ENCODE data around the gene MRM2. TPM values are rescaled to one million over a fixed set of nuclear protein-coding genes. Genes with fewer than 3 reads are reported as not detected.

MRM2 gene
- total RNA-seq, 1 donor from 2014 or later, result 48.6 TPM

DNA sequence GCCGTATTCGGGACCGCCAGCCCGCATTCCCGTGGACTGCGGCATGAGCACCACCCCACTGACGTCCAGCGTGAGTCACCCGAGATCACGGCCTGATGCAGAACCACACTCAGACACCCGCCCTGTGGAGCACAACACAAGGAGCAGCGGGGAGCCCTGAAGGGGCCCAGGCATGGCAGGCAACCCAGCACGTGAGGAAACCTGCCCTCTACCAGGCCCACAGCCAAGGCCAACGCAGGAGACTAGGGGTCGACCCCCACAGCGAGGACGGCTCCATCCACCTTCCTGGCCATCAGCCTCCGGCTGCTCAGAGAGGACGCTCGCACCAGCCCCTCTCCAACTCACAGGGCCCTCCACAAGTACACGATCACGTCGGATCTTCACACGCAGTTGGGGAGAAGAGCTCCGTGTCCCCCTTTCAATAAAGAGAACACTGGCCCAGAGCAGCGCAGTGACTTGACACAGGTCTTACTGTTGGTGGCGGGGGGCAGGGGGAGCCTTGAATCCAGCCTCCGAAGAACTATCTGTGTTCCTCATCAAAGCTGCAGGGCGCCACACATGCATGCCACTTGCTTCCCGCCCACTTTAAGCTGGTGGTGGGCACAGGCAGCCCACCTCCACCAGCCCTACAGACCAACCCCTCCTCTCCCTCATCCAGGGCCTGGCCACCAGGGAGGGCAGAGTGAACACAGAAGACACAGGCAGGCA is 31.3 kb downstream of the MRM2 start:
- intact Hi-C loops (cut with micrococcal nuclease), result no loop called here
- H3K4me3 Mint-ChIP-seq, result no peak overlapping the region
- DNase-seq (ENCODE audit: low spot score), result no peak
- peaks cover 20% of the 10 kb centered on the region for H3K36me3 Mint-ChIP-seq (ENCODE audit: low read depth)
- H3K4me1 Mint-ChIP-seq (ENCODE audit: low read depth), result no peaks in the 10 kb centered on the region
- H3K27me3 Mint-ChIP-seq (ENCODE audit: insufficient read depth), result no peaks in the 10 kb centered on the region
- H3K27ac Mint-ChIP-seq, result no peak overlapping the region
- no peaks in the 10 kb centered on the region for H3K9me3 Mint-ChIP-seq

DNA sequence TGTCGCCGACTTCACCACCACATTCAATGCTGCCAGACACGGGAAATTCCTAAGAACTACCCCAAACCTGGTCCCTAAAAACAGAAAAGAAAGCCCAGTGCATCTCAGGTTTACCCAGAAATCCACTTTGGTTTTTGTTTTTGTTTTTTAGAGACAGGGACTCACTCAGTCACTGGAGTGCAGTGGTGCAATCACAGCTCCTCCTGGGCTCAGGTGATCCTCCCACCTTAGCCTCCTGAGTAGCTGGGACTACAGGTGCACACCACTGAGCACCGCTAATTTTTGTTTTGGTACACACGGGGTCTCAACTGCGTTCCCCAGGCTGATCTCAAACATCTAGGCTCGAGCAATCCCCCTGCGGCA is 32.1 kb downstream of the MRM2 start:
- intact Hi-C loops (cut with micrococcal nuclease), result loop anchor here (1.0 kb wide), 1 partner anchor 631 kb away; no protein-coding TSS in a partner anchor
- no peak overlapping the region for H3K27ac Mint-ChIP-seq

DNA sequence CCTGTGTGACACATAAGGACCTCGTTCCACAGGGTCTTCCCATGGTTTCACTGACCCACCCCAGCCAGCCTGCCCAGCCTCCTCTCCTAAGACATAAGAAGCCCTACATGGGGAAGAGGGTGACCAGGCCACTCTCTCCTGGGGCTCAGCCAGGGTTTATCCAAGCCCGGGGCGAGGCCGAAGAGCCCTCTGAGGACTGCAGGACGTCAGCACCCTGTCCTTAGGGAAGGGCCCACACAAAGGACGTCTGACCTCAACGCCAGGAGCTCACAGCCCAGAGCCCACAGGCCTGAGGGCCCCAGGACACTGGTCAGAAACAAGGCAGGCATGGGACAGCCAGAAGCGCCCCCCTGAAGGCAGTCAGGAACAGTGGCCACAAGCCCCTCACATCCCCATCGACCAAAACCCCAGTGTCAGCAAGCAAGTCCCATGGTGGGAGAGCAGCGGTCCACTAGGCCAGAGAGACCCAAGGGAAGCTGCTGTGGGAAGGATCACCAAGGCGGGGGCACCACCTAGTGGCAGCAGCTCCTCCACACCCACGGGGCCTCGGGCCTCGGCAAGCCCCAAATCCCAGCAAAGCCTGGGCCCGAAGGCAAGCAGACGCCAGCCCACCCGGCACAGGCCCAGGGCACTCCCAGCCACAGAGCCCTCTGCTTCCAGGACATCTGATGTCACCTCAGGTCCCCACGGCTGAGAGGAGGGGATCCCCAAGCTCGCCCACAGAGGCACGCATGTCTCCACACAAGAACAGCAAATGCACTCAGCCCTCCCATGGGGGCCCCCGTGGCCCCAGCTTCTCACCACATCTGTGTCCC is 32.7 kb downstream of the MRM2 start:
- H3K36me3 Mint-ChIP-seq (ENCODE audit: low read depth), result peaks cover 14% of the 10 kb centered on the region
- H3K9me3 Mint-ChIP-seq, result no peaks in the 10 kb centered on the region
- no peak overlapping the region for H3K27ac Mint-ChIP-seq
- intact Hi-C loops (cut with micrococcal nuclease), result loop anchor here (1.0 kb wide), 1 partner anchor 630 kb away; no protein-coding TSS in a partner anchor
- peak; percentile 26 for DNase-seq (ENCODE audit: low spot score)
- H3K4me1 Mint-ChIP-seq (ENCODE audit: low read depth), result no peaks in the 10 kb centered on the region
- no peaks in the 10 kb centered on the region for H3K27me3 Mint-ChIP-seq (ENCODE audit: insufficient read depth)
- H3K4me3 Mint-ChIP-seq, result no peak overlapping the region

More for the DNA sequence above, 32.1 kb downstream of the MRM2 start:
- H3K27me3 Mint-ChIP-seq (ENCODE audit: insufficient read depth), result no peaks in the 10 kb centered on the region
- H3K9me3 Mint-ChIP-seq, result no peaks in the 10 kb centered on the region
- H3K36me3 Mint-ChIP-seq (ENCODE audit: low read depth), result peaks cover 16% of the 10 kb centered on the region
- DNase-seq (ENCODE audit: low spot score), result no peak
- H3K4me3 Mint-ChIP-seq, result no peak overlapping the region
- H3K4me1 Mint-ChIP-seq (ENCODE audit: low read depth), result no peaks in the 10 kb centered on the region

DNA sequence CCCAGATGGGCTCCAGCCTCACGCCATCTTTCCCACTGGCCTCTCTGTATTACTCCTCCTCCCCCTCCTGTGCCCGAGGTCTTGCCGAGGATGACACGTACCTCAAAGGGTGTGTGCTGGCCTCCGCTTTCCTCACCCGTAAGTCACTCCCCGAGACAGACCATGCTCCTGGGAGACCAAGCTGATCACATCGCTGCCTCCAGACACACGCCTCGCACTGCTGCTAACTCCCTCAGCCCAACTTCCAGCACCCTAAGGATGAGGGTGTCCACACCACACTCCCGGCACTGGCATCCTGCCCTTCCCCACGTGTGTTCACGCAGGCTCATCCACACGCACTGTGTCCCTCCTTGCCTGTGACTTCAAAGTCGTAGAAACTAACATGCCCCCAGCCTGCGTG is 33.3 kb downstream of the MRM2 start:
- H3K4me3 Mint-ChIP-seq, result no peak overlapping the region
- peaks cover 12% of the 10 kb centered on the region for H3K36me3 Mint-ChIP-seq (ENCODE audit: low read depth)
- no peaks in the 10 kb centered on the region for H3K27me3 Mint-ChIP-seq (ENCODE audit: insufficient read depth)
- DNase-seq (ENCODE audit: low spot score), result no peak
- no peak overlapping the region for H3K27ac Mint-ChIP-seq
- intact Hi-C loops (cut with micrococcal nuclease), result loop anchor here (1.0 kb wide), 1 partner anchor 629 kb away; no protein-coding TSS in a partner anchor
- H3K9me3 Mint-ChIP-seq, result no peaks in the 10 kb centered on the region
- H3K4me1 Mint-ChIP-seq (ENCODE audit: low read depth), result no peaks in the 10 kb centered on the region

DNA sequence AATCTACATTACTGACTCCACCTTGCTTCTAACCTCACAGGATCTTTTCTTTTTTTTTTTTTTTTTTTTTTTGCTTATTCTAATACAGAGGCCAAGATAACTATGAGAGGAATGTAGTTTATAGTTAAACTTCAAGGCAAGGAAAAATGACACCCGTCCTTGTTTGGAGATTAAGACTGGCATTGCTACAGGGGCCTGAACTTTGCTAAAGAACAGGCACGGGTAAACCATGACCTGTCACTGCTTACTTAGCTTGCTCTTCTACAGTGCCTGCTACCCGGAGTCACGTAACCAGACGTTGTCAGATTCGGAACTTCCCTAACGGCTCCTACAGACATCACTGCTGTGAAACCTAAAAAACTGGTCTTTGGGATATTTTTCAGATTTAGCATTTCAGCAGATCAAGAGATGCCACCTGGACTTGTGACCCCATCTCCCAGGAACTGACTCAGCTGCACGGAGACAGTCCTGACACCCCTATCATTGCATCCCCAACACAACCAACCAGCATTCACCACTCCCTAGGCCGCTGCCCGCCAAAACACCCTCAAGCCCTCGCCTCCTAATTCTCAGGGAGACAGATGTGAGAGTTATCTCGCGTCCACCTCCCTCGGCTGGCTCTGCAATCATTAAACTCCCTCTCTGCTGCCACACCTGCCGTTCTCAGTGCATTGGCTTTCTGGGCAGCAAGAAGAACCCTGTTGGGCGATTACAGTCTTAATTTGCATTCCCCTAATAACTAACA is 36.8 kb downstream of the MRM2 start:
- Mint-ChIP-seq H3K27ac (no peak overlapping the region), H3K36me3 (ENCODE audit: low read depth) (peaks cover 5% of the 10 kb centered on the region), H3K27me3 (ENCODE audit: insufficient read depth) (no peaks in the 10 kb centered on the region), H3K9me3 (no peaks in the 10 kb centered on the region), H3K4me3 (no peak overlapping the region), H3K4me1 (ENCODE audit: low read depth) (no peaks in the 10 kb centered on the region)
- intact Hi-C loops (cut with micrococcal nuclease), result no loop called here
- no peak for DNase-seq (ENCODE audit: low spot score)

DNA sequence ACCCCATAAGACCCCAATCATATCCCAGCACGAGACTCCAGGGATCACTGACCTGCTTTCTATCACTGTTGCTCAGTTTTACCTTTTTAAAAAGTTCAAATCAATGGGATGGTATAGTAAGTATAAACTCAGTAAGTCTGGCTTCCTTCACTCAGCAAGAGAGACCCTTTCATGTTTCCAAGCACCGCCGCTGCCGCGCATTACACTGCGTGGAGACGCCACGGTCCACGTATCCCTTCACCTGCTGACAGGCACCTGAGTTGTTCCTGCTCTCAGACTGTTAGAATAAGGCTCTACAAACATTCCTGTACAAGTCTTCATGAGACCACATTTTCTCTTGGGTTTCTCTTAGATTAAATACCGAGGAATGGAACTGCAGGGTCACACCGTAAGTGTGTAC is 37.6 kb downstream of the MRM2 start:
- no peaks in the 10 kb centered on the region for H3K9me3 Mint-ChIP-seq
- H3K27me3 Mint-ChIP-seq (ENCODE audit: insufficient read depth), result no peaks in the 10 kb centered on the region

DNA sequence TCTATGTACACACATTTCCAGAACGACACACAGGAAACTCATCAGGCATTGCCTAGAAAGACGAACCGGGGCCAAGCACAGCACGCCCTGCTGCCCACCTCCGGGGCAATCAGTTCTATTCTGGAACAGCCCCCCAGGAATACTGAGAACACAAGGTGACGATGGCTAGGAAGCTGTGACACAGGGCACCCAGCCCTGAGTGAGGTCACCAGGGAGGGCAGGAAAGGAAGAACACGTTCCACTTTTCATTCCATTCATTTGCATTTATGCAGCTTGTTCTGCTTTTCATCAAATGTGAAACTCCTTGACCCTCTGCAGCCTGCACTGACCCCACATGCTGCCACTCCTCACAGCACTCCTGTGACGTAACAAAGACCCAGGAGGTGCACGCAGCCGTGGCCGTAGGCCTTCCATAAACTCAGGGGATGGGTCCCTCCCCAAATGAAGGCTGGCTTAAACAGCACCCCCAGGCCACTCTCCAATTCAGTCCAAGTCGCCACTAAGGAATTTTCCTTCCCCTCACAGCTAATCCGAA is 38.2 kb downstream of the MRM2 start:
- no peak for DNase-seq (ENCODE audit: low spot score)
- Mint-ChIP-seq H3K27ac (no peak overlapping the region), H3K4me1 (ENCODE audit: low read depth) (no peaks in the 10 kb centered on the region), H3K36me3 (ENCODE audit: low read depth) (peaks cover 4% of the 10 kb centered on the region), H3K9me3 (no peaks in the 10 kb centered on the region), H3K4me3 (no peak overlapping the region), H3K27me3 (ENCODE audit: insufficient read depth) (no peaks in the 10 kb centered on the region)
- intact Hi-C loops (cut with micrococcal nuclease), result no loop called here

More for the DNA sequence above, 37.6 kb downstream of the MRM2 start:
- no peak for DNase-seq (ENCODE audit: low spot score)
- no peak overlapping the region for H3K27ac Mint-ChIP-seq
- no peak overlapping the region for H3K4me3 Mint-ChIP-seq
- intact Hi-C loops (cut with micrococcal nuclease), result no loop called here
- no peaks in the 10 kb centered on the region for H3K4me1 Mint-ChIP-seq (ENCODE audit: low read depth)
- H3K36me3 Mint-ChIP-seq (ENCODE audit: low read depth), result peaks cover 5% of the 10 kb centered on the region

DNA sequence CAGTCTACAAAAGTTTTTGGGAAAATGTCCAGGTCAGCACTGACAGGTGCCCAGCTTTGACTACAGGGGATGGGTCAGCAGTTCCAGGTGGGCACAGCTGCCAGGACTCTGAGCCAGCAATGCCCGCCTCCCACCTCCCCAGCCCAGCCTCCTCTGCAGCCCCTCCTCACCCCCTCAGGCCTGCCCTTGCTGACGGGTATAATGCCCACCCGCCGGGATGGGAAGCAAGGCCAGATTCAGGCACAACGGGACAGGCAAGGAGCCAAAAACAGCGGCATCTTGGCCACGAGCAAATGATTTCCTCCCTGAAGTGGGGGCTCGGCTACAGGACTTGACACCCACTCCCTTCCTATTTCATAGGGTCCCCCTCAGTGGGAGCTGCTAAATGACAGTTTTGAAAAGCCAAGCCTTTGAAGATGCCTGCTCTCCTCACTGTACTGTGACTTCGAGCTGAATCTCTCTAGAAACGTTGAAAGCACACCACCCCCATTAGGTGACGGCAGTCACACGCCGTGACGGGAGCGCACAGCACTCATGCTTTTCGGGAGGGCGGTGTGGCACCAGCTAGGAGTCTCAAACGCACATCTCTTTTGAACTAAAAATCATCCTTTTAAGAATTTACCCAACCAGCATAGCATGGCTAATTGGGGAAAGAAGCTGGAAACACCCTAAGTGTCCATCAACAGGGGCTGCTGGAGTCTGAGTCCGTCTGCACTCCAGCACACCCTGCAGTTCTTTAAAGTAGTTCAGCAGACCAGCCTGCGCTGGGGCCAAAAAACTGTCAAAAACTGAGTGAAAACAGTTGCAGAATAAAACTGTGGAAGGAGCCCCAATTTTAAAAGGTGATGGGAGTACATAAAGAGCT is 38.9 kb downstream of the MRM2 start:
- Mint-ChIP-seq H3K36me3 (ENCODE audit: low read depth) (peaks cover 2% of the 10 kb centered on the region), H3K9me3 (no peaks in the 10 kb centered on the region), H3K4me1 (ENCODE audit: low read depth) (no peaks in the 10 kb centered on the region), H3K4me3 (no peak overlapping the region), H3K27me3 (ENCODE audit: insufficient read depth) (no peaks in the 10 kb centered on the region), H3K27ac (no peak overlapping the region)
- intact Hi-C loops (cut with micrococcal nuclease), result no loop called here
- no peak for DNase-seq (ENCODE audit: low spot score)

DNA sequence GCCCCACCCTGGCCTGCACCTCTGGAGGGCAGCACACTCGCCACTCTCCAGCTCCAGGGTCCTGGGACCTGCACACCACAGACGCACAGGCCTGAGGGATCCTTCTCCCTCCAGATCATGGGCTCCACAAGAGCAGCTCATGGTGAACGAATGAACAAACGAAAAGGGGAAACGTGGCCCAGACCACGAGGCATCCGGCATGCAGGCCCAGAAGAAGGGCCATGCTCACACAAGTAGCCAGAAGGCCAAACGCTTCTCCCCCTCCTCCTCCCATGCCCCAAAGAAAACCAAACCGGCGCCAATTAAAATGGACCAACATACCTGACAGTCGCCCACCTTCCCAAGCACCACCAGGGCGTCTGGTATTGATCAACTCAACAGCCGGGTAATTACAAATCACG is 39.6 kb downstream of the MRM2 start:
- peaks cover 3% of the 10 kb centered on the region for H3K36me3 Mint-ChIP-seq (ENCODE audit: low read depth)
- H3K9me3 Mint-ChIP-seq, result no peaks in the 10 kb centered on the region
- intact Hi-C loops (cut with micrococcal nuclease), result no loop called here
- no peak overlapping the region for H3K4me3 Mint-ChIP-seq
- no peak for DNase-seq (ENCODE audit: low spot score)
- no peaks in the 10 kb centered on the region for H3K27me3 Mint-ChIP-seq (ENCODE audit: insufficient read depth)
- H3K4me1 Mint-ChIP-seq (ENCODE audit: low read depth), result no peaks in the 10 kb centered on the region
- H3K27ac Mint-ChIP-seq, result no peak overlapping the region

DNA sequence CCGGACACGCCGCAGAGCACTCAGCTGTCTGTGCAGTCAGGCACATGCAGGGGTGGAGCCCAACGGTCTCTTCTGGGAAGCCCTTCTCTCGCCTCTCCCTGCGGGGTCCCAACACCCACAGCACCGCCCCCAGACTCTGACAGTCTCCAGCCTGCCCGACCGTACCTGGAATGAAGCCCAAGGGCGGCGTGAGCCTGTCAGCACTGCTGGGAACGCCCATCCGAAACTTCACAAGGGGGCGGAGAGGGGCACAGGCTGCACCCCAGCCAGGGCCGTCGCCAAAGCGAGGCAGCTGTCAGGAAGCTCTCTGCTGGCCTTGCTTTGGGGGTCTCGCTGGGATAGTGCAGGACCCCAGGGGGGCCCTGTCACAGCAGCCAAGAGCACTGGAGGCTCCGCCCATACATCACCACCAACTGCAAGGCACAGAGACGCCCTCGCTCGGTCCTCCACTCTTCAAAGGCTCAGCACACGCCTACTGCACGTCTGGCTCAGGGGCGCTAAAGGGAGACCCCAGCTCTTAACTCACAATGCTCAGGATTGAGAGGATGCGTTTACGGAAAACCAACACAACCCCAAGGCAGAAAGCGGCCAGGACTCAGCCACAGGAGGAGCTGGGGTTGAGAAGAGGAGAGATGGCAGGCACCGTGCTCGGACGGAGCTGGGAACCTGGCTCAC is 40.2 kb downstream of the MRM2 start:
- no peak overlapping the region for H3K4me3 Mint-ChIP-seq
- H3K27me3 Mint-ChIP-seq (ENCODE audit: insufficient read depth), result no peaks in the 10 kb centered on the region
- intact Hi-C loops (cut with micrococcal nuclease), result no loop called here
- H3K4me1 Mint-ChIP-seq (ENCODE audit: low read depth), result no peaks in the 10 kb centered on the region
- H3K9me3 Mint-ChIP-seq, result no peaks in the 10 kb centered on the region
- DNase-seq (ENCODE audit: low spot score), result no peak
- peaks cover 9% of the 10 kb centered on the region for H3K36me3 Mint-ChIP-seq (ENCODE audit: low read depth)
- H3K27ac Mint-ChIP-seq, result no peak overlapping the region

DNA sequence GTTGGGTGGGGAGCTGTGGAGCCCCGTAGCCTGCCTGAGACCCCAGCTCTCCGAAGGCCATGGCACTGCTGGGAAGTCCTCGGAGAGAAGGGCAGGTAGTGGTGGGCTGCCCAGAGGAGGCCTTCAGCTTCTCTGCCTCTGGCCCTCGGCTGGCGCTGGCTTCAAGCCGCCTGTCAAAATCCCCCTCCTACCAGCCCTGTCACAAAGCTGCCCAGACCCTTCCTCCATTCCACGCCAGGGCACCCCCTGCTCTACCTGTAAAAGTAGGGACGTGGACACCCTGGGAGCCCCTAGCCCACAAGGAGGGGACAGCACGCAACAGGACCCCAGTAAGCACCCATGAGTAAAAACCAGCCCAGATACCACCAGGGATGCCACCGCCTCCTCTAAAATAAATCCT is 40.9 kb downstream of the MRM2 start:
- Mint-ChIP-seq H3K9me3 (no peaks in the 10 kb centered on the region), H3K27ac (no peak overlapping the region), H3K36me3 (ENCODE audit: low read depth) (peaks cover 12% of the 10 kb centered on the region), H3K27me3 (ENCODE audit: insufficient read depth) (no peaks in the 10 kb centered on the region), H3K4me1 (ENCODE audit: low read depth) (no peaks in the 10 kb centered on the region), H3K4me3 (no peak overlapping the region)
- DNase-seq (ENCODE audit: low spot score), result no peak
- intact Hi-C loops (cut with micrococcal nuclease), result no loop called here

DNA sequence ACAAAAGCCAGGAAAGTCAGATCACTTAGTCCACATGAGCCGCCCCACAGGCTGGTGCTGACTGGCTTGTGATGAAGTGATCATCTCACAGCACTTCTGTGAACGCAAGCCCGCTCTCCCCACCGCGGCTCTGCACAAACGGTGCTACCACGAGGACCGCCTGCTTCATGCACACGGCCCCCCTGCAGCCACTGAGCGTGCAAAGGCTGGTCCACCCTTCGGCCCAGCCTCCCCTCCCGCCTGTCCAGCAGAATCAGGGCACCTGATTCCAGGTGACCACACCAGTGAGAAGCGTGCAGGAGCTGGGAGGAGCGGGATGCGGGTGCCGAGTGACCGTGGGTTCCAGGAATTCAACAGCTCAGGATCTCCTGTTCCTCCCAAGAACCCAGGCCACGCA is 41.4 kb downstream of the MRM2 start:
- Mint-ChIP-seq H3K36me3 (ENCODE audit: low read depth) (peaks cover 12% of the 10 kb centered on the region), H3K9me3 (no peaks in the 10 kb centered on the region), H3K4me1 (ENCODE audit: low read depth) (no peaks in the 10 kb centered on the region), H3K4me3 (no peak overlapping the region), H3K27ac (no peak overlapping the region), H3K27me3 (ENCODE audit: insufficient read depth) (no peaks in the 10 kb centered on the region)
- intact Hi-C loops (cut with micrococcal nuclease), result no loop called here
- no peak for DNase-seq (ENCODE audit: low spot score)

Data from activated T-helper 1 cell treated with anti-CD3 and anti-CD28 coated beads, Interleukin-12 subunit alpha, Interleukin-12 subunit beta, Interleukin-2, Interleukin-4 antibody, amounts not matched to agents 30 ng/mL and 10 ng/mL and 1 ng/mL, durations not matched to agents 14 hours and 24 hours and 36 hours (primary cell).